Lower leg skin (tissue), 4 donors: ENCODE data around the gene C16orf78. TPM values are rescaled to one million over a fixed set of nuclear protein-coding genes. Genes with fewer than 3 reads are reported as not detected.

Experiments
- DNase-seq, 2 donors: peaks; one replicate each; pipeline ENCODE4 v3.0.0-alpha.2; 2019; ENCODE audit warnings: low spot score in 2 of 2
- H3K4me3 ChIP-seq: fragments of 200-600 bp; sonication (generic); 2 replicates; pipeline ENCODE4 v1.5.1; 2017; ENCODE audit warnings: mild to moderate bottlenecking, low read depth; ENCODE audit not compliant: poor library complexity, severe bottlenecking
- CTCF ChIP-seq, 3 donors: fragments of 450-650 bp; IDR thresholded peaks; one replicate each; pipeline ENCODE4 v1.5.1; 2016; ENCODE audit warnings: antibody characterized with exemption in 3 of 3, mild to moderate bottlenecking in 3 of 3, moderate library complexity in 2 of 3
- POLR2A ChIP-seq, 2 donors: fragments of 450-650 bp; IDR thresholded peaks; one replicate each; pipeline ENCODE4 v1.6.1; 2016 to 2017; ENCODE audit warnings: antibody characterized with exemption in 2 of 2, mild to moderate bottlenecking in 1 of 2, moderate library complexity in 1 of 2
- WGBS, 2 donors: methylation state at CpG; one replicate each; pipeline ENCODE4 v1.1.5; 2018; 5-methylcytosine and 5-hydroxymethylcytosine counted together
- intact Hi-C: fragments of 100-400 bp; cut with DNase I; formaldehyde crosslinking; loops from one replicate; pipeline ENCODE4 v1.15.0; 2023; ENCODE audit warnings: low total_unique reads
- total RNA-seq, 4 donors: library from RNA; depleted of rRNA; stranded (reverse); fragments of >200 nt; gene quantifications; one replicate each; pipeline ENCODE4 v1.1.0, GENCODE V29; 2016

The C16orf78 gene
- total RNA-seq, 4 donors from 2014 or later, result not detected

- no peak for DNase-seq
- 73 to 89% methylated on average over 4 of the region's 4 CpGs for WGBS, 2 donors
- H3K4me3 ChIP-seq, result no peak overlapping the region
- no peak for TF ChIP-seq CTCF (IDR thresholded peaks at IDR 0.05)
- no peak for TF ChIP-seq POLR2A (IDR thresholded peaks at IDR 0.05)
- intact Hi-C loops, result no loop called here
Observed at GRCh38 chr16:49427771-49428170, 54.2 kb downstream of the C16orf78 start.

GRCh38 chr16:49428808-49429207 lies 55.2 kb downstream of the C16orf78 start:
- DNase-seq, result no peak
- no peak overlapping the region for H3K4me3 ChIP-seq
- 95 to 98% methylated on average over 2 of the region's 2 CpGs for WGBS, 2 donors
- TF ChIP-seq POLR2A (IDR thresholded peaks at IDR 0.05) (no peak), CTCF (IDR thresholded peaks at IDR 0.05) (no peak)
- intact Hi-C loops, result no loop called here

- DNase-seq, result no peak
- WGBS, 2 donors, result 81 to 88% methylated on average over 9 of the region's 9 CpGs
- intact Hi-C loops, result no loop called here
- no peak overlapping the region for H3K4me3 ChIP-seq
- TF ChIP-seq POLR2A (IDR thresholded peaks at IDR 0.05) (no peak), CTCF (IDR thresholded peaks at IDR 0.05) (no peak)
Observed at GRCh38 chr16:49431040-49431439, 57.4 kb downstream of the C16orf78 start.

- intact Hi-C loops, result no loop called here
- no peak for TF ChIP-seq POLR2A (IDR thresholded peaks at IDR 0.05)
- no peak for TF ChIP-seq CTCF (IDR thresholded peaks at IDR 0.05)
- no peak for DNase-seq
- H3K4me3 ChIP-seq, result no peak overlapping the region
- WGBS, 2 donors, result 56 to 78% methylated on average over 11 of the region's 11 CpGs
Observed at GRCh38 chr16:49431591-49432290, 58.1 kb downstream of the C16orf78 start.

- intact Hi-C loops, result no loop called here
- no peak for DNase-seq
- WGBS, 2 donors, result 87 to 91% methylated on average over 6 of the region's 6 CpGs
- TF ChIP-seq CTCF (IDR thresholded peaks at IDR 0.05), result no peak
- TF ChIP-seq POLR2A (IDR thresholded peaks at IDR 0.05), result no peak
- H3K4me3 ChIP-seq, result no peak overlapping the region
Observed at GRCh38 chr16:49434733-49435132, 61.1 kb downstream of the C16orf78 start.

GRCh38 chr16:49436181-49436580 lies 62.6 kb downstream of the C16orf78 start:
- intact Hi-C loops, result no loop called here
- no peak for DNase-seq
- no peak overlapping the region for H3K4me3 ChIP-seq
- TF ChIP-seq CTCF (IDR thresholded peaks at IDR 0.05), result no peak
- TF ChIP-seq POLR2A (IDR thresholded peaks at IDR 0.05), result no peak
- WGBS, 2 donors, result 66 to 79% methylated on average over 7 of the region's 7 CpGs
